Dermis blood vessel endothelial cell (primary cell): ENCODE data around the gene SND1. TPM values are rescaled to one million over a fixed set of nuclear protein-coding genes. Genes with fewer than 3 reads are reported as not detected.
"Not testable (repeated sequence)": the region's sequence is repeated elsewhere in the genome, so short reads cannot be mapped to it uniquely, and the experiment has no call there.

Source experiments
- DNase-seq: peaks from one replicate; pipeline ENCODE4 v3.0.0; 2010
- total RNA-seq: library from RNA; depleted of rRNA; stranded (reverse); fragments of >200 nt; gene quantifications from 2 replicates; pipeline ENCODE4 v1.2.3, GENCODE V29; 2014

SND1 gene
- total RNA-seq, 1 donor from 2014 or later, result 179 TPM

DNA sequence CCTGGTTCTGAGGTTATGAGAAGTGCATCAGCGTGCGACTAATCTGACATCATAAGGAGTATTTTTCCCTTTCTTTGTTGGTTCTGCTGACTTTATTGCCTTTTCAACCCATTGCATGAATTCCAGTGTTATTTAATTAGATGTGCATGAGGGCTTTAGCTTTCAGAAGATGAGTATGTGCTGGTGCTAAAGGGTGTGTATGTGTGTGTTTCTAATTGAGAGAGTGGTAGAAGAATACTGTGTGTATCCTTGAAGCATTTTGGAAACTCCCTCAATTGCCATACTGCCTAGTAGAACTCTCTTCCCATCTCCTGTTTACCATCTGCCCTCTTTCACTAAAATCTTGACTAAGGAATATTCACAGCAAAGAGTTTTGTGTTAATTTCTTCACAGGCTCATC is 158.1 kb downstream of the SND1 start:
- DNase-seq, result no peak

DNA sequence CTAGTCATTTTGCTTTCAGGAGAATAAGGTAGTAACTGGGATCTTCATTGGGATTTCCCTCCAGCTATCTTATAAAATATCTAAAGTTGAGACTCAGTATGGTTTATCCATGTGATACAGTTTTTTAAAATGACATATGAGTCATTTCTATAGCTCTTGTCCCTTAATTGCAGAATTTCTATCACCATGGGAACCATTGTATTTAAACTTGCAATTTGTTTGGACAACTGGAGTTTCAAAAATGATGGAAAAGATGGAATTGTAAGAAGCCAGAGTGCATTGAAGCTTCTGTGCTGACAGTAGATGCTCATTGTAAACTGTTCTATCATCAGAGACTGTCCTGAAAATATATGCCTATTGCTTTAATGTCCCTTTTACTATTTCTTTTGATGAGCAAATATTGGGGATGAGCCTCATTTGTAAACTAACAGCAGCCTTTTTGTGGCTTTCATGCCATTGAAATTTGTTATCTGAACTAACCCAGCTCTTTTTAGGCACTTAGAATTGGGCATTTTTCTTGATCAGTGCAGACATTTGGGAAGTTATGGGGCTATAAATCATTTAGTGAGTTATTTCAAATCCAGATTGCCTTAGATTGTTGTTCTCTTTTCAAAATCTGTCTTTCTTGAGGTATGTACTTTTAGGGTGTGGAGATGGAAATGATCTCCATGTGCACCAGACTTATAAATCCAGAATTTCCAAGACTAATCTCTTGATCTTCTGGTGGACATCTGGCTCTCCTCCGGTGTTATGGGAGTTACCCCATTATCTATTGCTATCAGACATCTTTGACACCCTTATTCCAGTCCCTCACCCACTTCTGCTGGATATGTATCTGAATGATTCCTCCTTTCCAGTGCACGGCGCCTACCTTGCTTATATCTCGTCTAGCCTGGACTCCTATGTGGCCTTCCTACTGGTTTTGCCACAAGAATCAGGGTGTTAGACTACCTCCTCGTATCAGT is 159.0 kb downstream of the SND1 start:
- peak; percentile 67 for DNase-seq

DNA sequence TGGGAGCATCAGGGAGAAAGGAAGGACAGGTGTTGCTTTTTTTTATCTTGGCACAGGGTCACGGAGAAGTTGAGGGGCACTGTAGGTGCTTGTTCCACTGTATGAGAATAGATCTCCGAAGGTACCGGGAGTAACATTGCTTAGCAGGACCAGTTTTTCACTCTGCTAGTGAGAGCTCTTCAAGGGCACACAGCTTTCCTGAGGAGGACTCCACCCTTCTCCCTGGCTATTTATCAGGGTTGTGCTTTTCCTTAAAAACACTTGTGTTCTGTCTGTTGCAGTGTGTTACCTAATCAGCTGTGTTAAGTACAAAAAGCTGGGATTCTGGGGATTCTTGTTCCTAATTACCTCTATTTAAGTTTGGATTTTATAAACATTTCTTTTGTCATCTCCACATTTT is 160.5 kb downstream of the SND1 start:
- DNase-seq, result no peak

DNA sequence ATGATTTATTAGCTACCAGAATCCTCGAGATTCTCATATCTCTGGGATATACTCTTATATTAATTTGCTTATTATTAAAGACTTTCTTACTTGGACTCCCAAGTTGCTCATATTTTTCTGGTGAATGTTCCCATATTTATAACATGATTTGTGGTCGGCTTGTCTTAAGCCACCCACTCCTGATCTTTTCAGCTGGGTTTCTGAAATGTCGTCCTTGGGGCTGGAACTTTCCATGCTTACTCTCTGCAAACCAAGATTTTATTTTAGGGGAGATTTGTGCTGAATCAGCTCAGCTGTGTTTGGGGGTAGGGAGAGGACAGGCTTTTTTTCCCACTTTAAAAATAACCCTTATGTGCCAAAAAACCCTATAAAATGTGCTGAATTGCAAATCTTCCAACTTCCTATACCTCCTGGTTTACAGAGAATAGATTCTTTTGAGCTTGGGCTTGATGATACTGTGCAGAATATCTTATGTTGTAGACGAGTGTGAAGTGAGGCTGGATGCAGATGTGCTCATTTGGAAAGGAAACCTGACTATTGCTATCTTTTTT is 162.1 kb downstream of the SND1 start:
- DNase-seq, result no peak

DNA sequence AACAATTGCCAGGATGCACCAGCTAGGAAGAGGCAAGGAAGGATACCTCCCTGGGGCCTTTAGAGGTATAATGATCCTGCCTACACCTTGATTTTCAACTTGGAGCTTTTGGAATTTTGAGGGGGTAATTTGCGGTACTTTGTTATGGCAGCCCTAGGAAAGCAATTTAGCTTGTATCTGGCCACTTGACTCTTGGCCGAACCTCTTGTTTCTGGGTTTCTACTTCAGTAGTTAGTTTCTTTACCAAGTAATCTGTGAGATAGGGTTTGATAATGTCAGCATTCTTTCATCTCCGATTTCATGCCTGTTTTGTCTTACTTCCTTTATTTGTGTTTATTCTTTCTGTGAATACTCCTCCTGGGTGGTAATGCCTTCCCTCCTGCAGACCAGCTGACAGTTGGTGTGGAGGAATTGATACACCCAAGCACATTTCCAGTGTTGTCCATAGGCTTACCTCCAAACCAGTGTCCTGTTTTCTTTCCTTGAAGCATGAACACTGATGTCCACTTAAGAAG is 163.7 kb downstream of the SND1 start:
- DNase-seq, result no peak

DNA sequence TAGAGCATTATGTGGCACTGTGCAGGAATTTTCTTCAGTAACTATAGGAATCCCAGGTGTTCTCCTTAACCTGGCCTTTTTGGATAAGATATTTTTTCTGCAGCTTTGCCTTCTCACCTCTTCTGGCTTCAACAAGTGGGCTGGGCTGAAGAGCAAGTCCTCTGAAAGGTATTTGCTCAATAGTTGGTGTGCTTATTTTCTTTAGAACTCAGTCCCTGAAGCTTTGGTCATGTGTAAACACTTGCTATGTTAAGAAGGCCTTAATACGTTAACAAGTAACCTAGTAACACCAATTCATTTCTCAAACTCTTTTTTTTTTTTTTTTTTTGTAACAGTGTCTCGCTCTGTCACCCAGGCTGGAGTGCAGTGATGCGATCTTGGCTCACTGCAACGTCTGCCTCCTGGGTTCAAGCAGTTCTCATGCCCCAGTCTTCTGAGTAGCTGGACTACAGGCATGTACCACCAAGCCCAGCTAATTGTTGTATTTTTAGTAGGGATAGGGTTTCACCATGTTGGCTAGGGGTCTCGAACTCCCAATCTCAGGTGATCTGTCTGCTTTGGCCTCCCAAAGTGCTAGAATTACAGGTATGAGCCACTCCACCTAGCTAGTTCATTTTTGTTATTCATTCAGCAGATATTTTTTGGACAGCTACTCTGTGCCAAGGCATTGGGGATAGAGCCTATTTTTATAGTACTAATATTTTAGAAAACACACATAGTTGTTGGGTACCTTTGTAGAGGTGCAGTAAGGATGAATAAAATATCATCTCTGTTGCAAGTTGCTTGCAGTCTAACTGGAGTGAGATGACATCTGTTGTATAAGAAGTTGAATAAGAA is 164.6 kb downstream of the SND1 start:
- DNase-seq, result no peak

DNA sequence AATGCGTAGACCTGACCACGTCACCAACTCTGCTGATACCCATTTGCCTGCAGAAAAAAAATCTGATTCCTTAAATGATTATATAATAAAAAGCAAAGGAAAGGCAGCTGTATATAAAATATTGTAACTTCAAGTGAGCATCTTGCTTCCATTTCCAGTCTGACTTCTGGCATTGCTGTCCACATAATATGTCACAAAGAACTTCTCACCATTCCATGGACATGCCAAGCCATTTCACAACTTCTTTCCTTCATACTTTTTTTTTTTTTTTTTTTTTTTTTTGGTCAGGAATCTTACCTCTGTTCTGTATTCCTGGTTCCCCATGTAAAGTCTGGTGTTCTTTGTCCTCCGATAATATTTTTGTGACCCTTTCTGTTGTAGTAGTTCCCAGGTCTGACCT is 165.5 kb downstream of the SND1 start:
- DNase-seq, result no peak

DNA sequence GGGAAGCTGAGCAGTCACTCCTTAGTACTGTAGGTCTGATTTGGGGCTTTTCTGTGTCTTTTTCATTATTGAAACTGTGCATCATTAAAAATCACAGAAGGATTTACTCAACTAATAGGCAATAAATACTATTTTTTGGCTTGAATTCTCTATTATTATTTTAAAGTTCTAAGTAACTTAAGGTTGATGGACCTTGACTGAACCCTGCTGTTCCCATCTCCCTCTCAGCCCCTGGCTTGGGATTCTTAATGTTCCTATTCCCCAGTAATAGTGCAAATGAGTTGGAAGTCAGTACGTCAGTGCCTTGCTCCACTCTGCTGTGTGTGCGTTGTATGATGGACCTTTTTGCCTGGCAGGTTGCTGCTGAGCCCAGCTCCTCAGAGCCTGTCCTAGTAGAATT is 166.3 kb downstream of the SND1 start:
- DNase-seq, result no peak

DNA sequence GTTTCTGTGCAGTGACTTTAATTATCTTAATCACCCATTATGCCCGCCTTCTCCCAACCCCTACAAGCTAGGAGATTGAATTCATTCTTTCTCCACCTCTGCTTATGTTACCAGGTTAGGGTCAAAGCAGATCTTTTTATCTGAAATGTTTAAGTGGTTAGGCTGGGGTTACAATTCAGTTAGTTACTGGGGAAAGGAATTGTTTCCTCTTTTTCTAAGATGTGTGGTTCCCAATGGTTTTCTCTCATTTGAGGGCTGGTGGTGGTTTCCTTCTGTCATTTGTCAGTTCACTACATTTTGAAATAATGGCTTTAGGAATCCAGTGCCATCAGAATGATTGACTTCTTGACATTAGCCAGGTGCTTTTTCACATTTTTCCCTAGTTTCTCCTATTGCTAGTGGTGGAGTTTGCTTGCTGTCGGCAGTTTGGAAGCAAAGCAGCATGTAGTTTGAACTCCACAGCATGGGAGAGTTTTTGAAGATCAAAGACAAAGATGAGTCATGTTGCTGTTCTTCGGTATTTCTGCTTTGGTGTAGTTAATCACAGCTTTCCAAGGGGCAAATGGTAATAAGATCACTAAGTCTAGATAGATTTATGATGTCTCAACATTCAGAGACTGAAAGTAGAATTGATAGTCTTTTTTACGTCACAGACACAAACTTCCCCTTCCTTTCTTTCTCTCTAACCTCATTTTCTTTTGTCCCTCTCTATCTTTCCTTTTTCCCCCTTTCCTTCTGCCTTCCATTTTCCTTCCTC is 168.2 kb downstream of the SND1 start:
- peak; percentile 52 for DNase-seq

DNA sequence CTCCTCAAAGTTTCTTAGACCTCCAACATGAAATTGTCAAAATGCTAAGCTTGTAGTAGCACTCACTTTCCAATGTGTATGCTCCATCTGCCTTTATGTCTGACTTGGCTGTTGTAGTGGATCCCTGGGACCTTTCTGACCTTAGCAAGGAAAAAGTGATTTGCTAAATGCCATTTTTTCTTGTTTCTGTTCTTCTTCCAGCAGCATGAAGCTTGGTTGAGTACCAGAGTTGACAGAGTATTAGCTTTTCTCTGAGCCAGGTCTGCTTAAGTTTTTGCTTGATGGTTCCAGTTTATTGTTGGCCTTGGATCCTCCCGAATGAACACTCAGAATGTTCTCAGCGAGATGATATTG is 168.7 kb downstream of the SND1 start:
- DNase-seq, result no peak

DNA sequence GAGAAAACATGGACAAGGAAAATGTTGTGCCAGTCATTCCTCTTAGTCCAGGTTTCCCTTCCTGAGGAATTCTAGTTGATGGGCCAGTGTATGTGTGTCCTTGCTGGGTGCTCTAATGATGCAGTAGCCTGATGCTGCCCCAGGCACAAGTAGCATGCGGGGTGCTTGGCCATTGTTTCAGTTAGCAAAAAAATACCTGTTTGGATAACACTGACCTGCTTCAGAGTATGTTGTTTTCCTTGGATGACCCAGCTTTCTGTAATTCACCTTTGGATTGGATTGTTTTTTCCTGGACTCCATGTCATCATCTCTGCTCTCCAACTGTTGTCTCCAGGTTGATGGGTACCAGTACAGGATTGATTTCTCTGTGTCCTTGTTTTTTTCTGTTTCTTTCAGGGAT is 169.2 kb downstream of the SND1 start:
- DNase-seq, result no peak

DNA sequence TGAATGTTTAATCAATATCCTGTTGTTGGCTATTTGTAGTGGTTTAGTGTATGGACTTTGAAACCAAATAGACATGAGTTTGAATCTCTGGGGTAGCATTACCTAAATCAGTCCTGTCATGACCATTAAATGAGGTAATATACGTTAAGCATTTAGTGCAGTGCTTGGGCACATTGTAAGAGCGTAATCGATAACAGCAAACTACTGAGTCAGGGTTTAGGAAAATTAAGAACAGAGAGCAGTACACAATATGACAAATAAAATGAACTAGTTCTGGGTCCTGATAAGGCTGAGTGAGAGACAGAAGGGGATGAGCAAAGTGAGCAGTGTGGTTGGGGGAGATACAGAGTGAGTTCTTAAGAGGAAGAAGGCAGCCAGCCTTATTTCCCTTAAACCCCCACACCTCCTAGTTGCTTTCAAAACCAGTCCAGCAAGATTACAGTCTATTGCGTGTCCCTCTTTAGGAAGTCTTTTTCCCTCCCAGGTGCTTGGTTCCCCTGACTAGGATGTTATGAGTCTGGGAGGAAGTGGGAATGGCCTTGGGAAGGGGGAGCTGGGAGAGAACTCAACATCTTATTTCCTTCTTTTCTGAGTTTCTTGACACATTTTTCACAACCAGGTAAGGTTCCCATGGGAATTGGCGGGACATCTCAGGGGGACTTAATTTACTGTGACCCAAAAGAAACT is 171.0 kb downstream of the SND1 start:
- peak; percentile 43 for DNase-seq

DNA sequence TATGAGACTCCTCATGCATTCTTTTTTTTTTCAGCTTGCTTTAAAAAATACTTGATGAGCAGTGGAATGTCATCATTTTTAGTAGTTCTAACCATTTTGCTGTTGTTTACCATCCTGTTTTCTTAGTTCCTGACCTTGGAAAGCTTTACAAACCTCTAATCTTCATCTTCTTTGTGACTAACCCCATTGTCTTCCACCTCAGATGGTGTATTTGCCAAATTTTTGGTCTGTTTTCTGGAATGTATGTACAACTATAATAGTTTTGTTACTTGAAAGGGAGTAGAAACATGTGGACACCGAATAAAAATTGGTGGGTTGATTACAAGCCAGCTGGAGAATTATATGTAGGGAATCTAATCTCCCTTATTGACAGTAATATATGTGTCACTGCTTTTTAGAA is 172.7 kb downstream of the SND1 start:
- DNase-seq, result peak; percentile 27

DNA sequence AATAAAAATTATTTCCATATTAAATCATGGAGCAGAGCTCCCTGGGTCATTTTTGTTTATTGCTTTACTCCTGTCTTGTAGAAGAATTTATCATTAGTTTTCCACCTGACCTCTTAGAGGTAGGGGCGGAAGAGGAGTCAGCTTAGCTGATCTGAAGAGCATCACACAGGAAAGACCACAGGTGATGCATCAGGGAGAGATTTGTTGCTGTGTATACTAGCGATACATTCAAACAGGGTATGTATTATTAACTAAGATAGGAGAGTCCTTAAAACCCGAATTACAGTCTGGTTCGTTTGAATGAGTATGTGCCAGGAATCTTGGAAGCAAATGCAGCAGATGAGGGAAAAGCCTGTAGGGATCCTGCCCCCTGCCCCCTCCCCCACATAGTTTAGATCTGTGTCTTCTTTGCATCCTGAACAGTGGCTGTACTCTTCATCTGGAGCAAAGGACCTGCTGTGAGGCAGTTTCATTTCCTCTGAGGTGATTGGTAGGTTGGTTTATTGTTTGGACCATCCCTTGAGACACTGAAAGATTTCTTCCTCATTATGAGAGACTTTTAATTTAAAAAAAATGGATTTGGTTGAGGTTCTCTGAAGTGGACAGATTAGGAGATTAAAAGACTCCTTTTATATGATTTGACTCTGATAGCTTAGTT is 177.0 kb downstream of the SND1 start:
- DNase-seq, result no peak

DNA sequence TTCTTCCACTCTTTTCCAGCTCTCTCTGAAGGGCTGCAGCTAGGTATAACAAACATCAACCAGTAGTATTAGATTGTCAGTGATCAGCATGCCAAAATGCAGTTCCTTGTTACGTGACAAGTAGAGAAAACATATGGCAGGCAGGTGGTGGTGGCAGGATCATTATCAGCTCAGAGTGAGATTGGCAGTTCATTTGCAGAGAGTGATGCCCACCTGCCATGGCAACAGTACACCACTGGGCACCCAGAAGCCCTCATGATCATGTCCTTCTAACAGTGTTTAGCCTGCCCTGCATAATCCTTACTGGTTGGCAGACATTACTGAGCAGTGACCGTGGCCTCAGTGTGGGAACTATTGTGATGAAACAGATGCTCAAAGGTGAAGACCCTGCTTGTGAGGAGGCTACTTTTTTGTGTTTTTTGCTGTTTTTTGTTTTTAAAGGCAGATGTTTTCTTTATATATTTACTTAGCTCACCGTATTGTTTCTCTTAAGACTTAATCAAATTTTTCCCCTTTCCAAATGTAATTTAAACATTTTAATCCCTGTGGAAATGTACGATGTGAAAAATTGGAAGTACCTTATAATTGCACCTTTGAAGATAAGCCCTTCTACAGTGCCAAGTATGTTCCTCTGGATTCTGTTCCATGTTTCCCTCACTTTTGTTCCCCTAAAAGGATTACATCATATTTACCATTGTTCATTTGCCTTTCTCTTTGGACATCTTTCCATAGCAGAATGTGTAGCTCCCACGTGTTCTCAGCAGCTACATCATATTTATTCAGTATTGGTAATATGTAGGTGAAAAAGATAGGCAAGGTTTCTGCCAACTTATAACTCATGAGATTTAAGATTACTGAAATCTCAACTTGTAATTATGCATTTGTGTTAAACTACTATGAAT is 179.6 kb downstream of the SND1 start:
- DNase-seq, result peak; percentile 47

DNA sequence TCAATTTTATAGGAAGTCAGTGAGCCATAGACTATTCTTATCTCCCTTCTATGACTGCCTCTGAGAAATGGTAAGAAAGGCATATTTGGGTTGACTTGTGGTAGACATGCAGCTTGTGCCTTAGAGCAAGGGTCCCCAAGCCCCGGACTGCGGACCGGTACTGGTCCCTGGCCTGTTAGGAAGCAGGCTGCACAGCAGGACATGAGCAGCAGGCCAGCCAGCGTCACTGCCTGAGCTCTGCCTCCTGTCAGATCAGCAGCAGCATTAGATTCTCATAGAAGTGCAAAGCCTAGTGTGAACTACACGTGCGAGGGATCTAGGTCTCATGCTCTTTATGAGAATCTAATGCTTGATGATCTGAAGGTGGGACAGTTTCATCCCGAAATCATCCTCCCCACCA is 180.6 kb downstream of the SND1 start:
- DNase-seq, result no peak

DNA sequence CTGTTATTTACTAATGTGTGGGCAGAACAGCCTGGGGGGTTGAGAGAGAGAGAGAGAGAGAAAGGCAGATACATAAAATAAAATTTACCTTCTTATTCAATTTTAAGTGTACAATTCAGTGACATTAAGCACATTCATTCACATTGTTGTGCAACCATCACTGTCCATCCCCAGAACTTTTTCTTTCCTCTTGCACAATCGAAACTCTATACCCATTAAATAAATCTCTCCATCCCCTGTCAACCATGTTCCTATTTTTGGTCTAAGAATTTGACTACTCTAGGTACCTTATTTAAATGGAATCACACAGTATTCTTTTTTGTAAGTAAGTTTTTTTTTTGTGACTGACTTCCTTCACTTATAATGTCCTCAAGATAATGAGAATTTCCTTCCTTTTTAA is 181.6 kb downstream of the SND1 start:
- no peak for DNase-seq

DNA sequence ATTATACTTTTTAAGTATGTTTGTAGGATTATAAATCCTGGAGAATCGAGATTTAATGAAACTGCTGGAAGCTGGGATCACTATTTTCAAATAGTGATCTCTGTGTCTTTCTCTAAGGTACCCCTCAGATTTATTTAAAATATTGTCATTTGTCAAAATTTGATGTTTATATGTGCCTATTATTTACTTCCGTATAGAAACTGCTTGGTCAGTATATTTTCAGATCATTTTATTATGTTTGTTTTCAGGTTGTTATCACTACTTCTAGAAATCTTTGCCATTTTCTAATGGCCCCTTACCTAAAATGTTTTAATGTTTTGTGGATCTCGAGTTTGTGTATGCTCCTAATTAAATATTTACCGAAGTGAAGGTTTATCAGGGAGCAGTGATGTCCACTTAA is 183.7 kb downstream of the SND1 start:
- no peak for DNase-seq

DNA sequence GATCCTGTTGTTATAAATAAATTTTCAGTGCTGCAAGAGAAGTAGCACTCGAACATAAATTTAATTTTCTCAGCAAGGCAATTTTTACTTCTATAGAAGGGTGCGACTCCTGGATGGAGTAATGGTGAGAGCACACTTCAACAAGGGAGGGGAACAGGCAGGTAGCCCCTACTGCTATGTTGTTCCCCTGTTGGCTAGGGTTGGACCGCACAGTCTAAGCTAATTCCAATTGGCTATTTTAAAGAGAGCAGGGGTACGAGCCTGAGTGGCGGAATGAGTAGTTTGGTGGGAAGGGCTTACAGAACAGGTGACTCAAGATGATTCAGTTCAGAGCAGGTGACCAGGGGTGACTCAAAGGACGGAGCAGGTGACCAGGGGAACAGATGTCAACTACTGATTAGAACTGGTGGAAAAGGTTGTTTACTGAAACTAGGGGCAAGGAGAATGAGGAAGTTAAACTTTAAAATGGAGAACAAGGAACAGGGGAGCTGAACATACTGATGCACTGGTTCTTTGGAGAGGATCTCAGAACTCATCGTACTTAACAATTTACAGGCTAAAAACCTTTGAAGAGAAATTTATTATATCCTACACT is 185.9 kb downstream of the SND1 start:
- not testable (repeated sequence) for DNase-seq
